A549 treated with DMSO at 1 μM for 4 hours (cell line): ENCODE results near the gene PCDHGB2. TPM values are rescaled to one million over a fixed set of nuclear protein-coding genes. Genes with fewer than 3 reads are reported as not detected.

Source experiments
- total RNA-seq: library from RNA; stranded (reverse); fragments of 200-300 nt; extraction: Qiagen RNA extraction; gene quantifications from 5 replicates; pipeline ENCODE4 v1.2.3, GENCODE V29; 2022; ENCODE audit warnings: low read depth

PCDHGB2 gene
- total RNA-seq, 1 experiment from 2014 or later = 0.09 TPM

DNA sequence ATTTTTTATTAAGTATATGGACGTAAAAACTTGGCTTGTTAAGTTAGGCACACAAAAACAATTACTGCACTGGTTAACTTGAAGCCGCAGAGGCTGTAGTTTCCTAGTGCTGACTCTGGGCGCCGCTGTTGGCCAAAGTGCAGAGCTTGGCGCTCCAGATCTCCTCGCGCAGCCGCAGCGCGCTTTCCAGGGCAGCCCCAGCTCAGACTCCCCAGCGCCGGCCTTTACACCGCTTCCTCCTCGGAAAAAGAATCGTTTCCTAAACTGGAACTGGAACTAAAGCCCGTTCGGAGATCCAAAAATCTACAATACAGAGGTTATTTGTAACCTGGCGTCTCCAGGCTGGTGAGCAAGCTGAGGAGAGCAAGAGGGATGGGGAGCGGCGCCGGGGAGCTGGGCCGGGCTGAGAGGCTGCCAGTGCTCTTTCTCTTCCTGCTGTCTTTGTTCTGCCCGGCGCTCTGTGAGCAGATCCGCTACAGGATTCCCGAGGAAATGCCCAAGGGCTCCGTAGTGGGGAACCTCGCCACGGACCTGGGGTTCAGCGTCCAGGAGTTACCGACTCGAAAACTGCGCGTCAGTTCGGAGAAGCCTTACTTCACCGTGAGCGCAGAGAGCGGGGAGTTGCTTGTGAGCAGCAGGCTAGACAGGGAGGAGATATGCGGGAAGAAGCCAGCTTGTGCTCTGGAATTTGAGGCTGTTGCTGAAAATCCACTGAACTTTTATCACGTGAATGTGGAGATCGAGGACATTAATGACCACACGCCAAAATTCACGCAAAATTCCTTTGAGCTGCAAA lies 38.2 kb downstream of the PCDHGB2 start, which contains the start of gene PCDHGB5:
TSS of gene PCDHGB5 (plus strand) at position 192 of the 796 bp plus-strand sequence. CDS start at position 373, 181 bp downstream.

DNA sequence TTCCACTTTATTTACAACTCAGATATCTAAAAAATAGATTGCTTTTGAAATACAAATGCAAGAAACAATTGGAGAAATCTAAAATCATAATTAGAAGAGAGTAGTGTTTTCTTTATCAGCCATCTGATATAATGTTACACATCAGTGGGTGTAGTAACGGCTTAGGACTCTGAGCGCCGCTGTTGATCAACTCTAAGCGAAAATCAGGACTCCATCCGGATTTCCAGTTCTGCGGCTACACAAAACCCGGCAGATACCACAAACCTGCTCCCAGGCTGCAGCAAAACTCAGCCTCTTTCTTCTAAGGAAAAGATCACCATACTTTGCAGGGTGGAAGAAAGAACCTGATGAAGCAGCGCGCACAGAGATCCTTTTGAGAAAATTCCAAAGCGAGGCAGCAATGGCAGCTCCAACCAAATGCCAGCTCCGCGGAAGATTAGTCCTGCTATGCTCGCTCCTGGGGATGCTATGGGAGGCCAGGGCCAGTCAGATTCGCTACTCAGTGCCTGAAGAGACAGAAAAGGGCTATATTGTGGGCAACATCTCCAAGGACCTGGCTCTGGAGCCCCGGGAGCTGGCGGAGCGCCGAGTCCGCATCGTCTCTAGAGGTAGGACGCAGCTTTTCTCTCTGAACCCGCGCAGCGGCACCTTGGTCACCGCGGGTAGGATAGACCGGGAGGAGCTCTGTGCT lies 42.9 kb downstream of the PCDHGB2 start, which contains the start of gene PCDHGA9:
TSS of gene PCDHGA9 (plus strand) at position 226 of the 691 bp plus-strand sequence. CDS start at position 401, 175 bp downstream.

DNA sequence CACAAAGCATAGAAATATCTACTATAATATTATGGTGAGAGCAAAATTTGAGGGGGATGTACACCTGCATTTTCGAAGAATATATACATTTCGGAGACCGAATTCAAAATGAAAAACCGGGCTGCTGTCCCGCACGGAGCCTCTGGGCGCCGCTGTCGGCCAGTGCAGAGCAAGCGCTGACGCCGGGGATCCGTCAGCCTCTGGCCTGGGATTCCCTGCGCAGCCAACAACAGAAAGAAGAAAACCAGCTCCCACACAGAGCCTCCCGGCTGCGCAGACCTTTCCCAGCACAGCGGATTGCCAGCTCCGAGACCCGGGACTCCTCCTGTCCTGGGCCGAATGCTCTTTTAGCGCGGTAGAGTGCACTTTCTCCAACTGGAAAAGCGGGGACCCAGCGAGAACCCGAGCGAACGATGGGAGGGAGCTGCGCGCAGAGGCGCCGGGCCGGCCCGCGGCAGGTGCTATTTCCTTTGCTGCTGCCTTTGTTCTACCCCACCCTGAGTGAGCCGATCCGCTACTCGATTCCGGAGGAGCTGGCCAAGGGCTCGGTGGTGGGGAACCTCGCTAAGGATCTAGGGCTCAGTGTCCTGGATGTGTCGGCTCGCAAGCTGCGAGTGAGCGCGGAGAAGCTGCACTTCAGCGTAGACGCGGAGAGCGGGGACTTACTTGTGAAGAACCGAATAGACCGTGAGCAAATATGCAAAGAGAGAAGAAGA lies 48.2 kb downstream of the PCDHGB2 start, which contains the start of gene PCDHGB6:
TSS of gene PCDHGB6 (plus strand) at position 232 of the 716 bp plus-strand sequence. CDS start at position 414, 182 bp downstream.

Other genes with a start within 250 kb of the PCDHGB2 start
- 0.03 to 0.17 TPM (median 0.05 TPM) in 5 replicates for gene PCDHB4, start 238.2 kb upstream of the PCDHGB2 start, total RNA-seq
- gene PCDHB5, start 224.8 kb upstream of the PCDHGB2 start, total RNA-seq = 1.2 to 1.9 TPM (median 1.4 TPM) in 5 replicates
- gene PCDHB6, start 209.9 kb upstream of the PCDHGB2 start, total RNA-seq = 0.85 to 1.3 TPM (median 1.1 TPM) in 5 replicates
- not detected in 5 replicates for gene PCDHB7, start 187.3 kb upstream of the PCDHGB2 start, total RNA-seq
- 0.24 to 0.35 TPM (median 0.29 TPM) in 5 replicates for gene PCDHB8, start 182.2 kb upstream of the PCDHGB2 start, total RNA-seq
- 0.04 to 0.19 TPM (median 0.06 TPM) in 5 replicates for gene PCDHB16, start 177.6 kb upstream of the PCDHGB2 start, total RNA-seq
- 0.05 to 0.12 TPM in 2 of 5 replicates, not detected in the others for gene PCDHB9, start 172.8 kb upstream of the PCDHGB2 start, total RNA-seq
- 0.04 to 0.06 TPM (median 0.05 TPM) in 3 of 5 replicates, not detected in the others for gene PCDHB10, start 167.6 kb upstream of the PCDHGB2 start, total RNA-seq
- gene PCDHB11, start 160.4 kb upstream of the PCDHGB2 start, total RNA-seq = 0.07 to 0.12 TPM (median 0.11 TPM) in 3 of 5 replicates, not detected in the others
- gene PCDHB12, start 151.3 kb upstream of the PCDHGB2 start, total RNA-seq = 0.02 TPM in 1 of 5 replicates, not detected in the others
- 0.05 to 0.09 TPM (median 0.06 TPM) in 5 replicates for gene PCDHB13, start 146.1 kb upstream of the PCDHGB2 start, total RNA-seq
- 0.05 to 0.15 TPM (median 0.08 TPM) in 5 replicates for gene PCDHB14, start 136.7 kb upstream of the PCDHGB2 start, total RNA-seq
- gene PCDHB15, start 114.6 kb upstream of the PCDHGB2 start, total RNA-seq = 0.05 to 0.06 TPM in 2 of 5 replicates, not detected in the others
- gene SLC25A2, start 55.9 kb upstream of the PCDHGB2 start, total RNA-seq = not detected in 5 replicates
- 67.8 to 84.2 TPM (median 73.3 TPM) in 5 replicates for gene TAF7, start 39.2 kb upstream of the PCDHGB2 start, total RNA-seq
- gene PCDHGA1, start 29.5 kb upstream of the PCDHGB2 start, total RNA-seq = 0.37 to 0.48 TPM (median 0.40 TPM) in 5 replicates
- 0.66 to 0.87 TPM (median 0.76 TPM) in 5 replicates for gene PCDHGA2, start 21.2 kb upstream of the PCDHGB2 start, total RNA-seq
- gene PCDHGA3, start 16.2 kb upstream of the PCDHGB2 start, total RNA-seq = 0.02 to 0.04 TPM (median 0.03 TPM) in 3 of 5 replicates, not detected in the others
- gene PCDHGB1, start 9.9 kb upstream of the PCDHGB2 start, total RNA-seq = 1.6 to 2.1 TPM (median 1.8 TPM) in 5 replicates
- 0.09 to 0.17 TPM (median 0.14 TPM) in 5 replicates for gene PCDHGA4, start 5.0 kb upstream of the PCDHGB2 start, total RNA-seq
- gene PCDHGA5, start 4.2 kb downstream of the PCDHGB2 start, total RNA-seq = 0.07 to 0.22 TPM (median 0.18 TPM) in 5 replicates
- gene PCDHGB3, start 10.2 kb downstream of the PCDHGB2 start, total RNA-seq = 0.19 to 0.37 TPM (median 0.31 TPM) in 5 replicates
- 0.19 to 0.39 TPM (median 0.26 TPM) in 5 replicates for gene PCDHGA6, start 13.9 kb downstream of the PCDHGB2 start, total RNA-seq
- gene PCDHGA7, start 22.7 kb downstream of the PCDHGB2 start, total RNA-seq = 0.84 to 1.3 TPM (median 1.1 TPM) in 5 replicates
- 0.77 to 1.0 TPM (median 0.88 TPM) in 5 replicates for gene PCDHGB4, start 27.7 kb downstream of the PCDHGB2 start, total RNA-seq
- 0.02 to 0.03 TPM (median 0.02 TPM) in 3 of 5 replicates, not detected in the others for gene PCDHGA8, start 32.6 kb downstream of the PCDHGB2 start, total RNA-seq
- gene PCDHGB5, start 38.0 kb downstream of the PCDHGB2 start, total RNA-seq = 2.3 to 2.7 TPM (median 2.6 TPM) in 5 replicates
- 0.04 to 0.09 TPM (median 0.06 TPM) in 4 of 5 replicates, not detected in the other for gene PCDHGA9, start 42.8 kb downstream of the PCDHGB2 start, total RNA-seq
- 0.09 to 0.23 TPM (median 0.13 TPM) in 5 replicates for gene PCDHGB6, start 48.0 kb downstream of the PCDHGB2 start, total RNA-seq
- gene PCDHGA10, start 53.0 kb downstream of the PCDHGB2 start, total RNA-seq = 0.03 TPM in 1 of 5 replicates, not detected in the others
- 0.06 to 0.08 TPM (median 0.06 TPM) in 4 of 5 replicates, not detected in the other for gene PCDHGB7, start 57.7 kb downstream of the PCDHGB2 start, total RNA-seq
- not detected in 5 replicates for gene PCDHGA11, start 61.1 kb downstream of the PCDHGB2 start, total RNA-seq
- gene PCDHGA12, start 70.5 kb downstream of the PCDHGB2 start, total RNA-seq = 0.02 to 0.03 TPM in 2 of 5 replicates, not detected in the others
- gene PCDHGC3, start 116.0 kb downstream of the PCDHGB2 start, total RNA-seq = 5.7 to 7.4 TPM (median 6.8 TPM) in 5 replicates
- not detected in 5 replicates for gene PCDHGC4, start 125.0 kb downstream of the PCDHGB2 start, total RNA-seq
- 0.05 TPM in 1 of 5 replicates, not detected in the others for gene PCDHGC5, start 129.1 kb downstream of the PCDHGB2 start, total RNA-seq